Pancreas (tissue), 10 donors: ENCODE measurements around the gene LDLRAD4. TPM values are rescaled to one million over a fixed set of nuclear protein-coding genes. Genes with fewer than 3 reads are reported as not detected.
"Not testable (repeated sequence)": the region's sequence is repeated elsewhere in the genome, so short reads cannot be mapped to it uniquely, and the experiment has no call there.

Experiments
- ATAC-seq, 4 donors: fragments of 200-7000 bp; cut with Tn5 transposase; one replicate each; pipeline versions ENCODE4 v1.8.0 to v1.9.1; 2020; ENCODE audit warnings: mild to moderate bottlenecking in 4 of 4, moderate library complexity in 4 of 4
- DNase-seq, 6 donors: peaks; one replicate each; pipeline ENCODE4 v3.0.0-alpha.2; 2020
- FAIRE-seq: peaks from 2 replicates; lab custom pipeline; 2012; peaks lifted over from hg19 to GRCh38; lab: Jason Lieb, UNC
- H3K27ac ChIP-seq, 4 donors: fragments of 200-600 bp; sonication (generic); 1 replicate in 3 of 4; 2 replicates in 1 of 4; pipeline versions ENCODE4 v1.5.0 to v1.8.0; 2020
- H3K27me3 ChIP-seq, 4 donors: fragments of 200-600 bp; one replicate each; pipeline ENCODE4 v1.8.0; 2021
- H3K36me3 ChIP-seq, 3 donors: fragments of 200-600 bp; sonication (generic) in 1 of 3; one replicate each; pipeline versions ENCODE4 v1.5.0 to v1.8.0; 2020 to 2021
- H3K4me1 ChIP-seq, 3 donors: fragments of 200-600 bp; one replicate each; pipeline ENCODE4 v1.8.0; 2021
- H3K4me3 ChIP-seq, 4 donors: fragments of 200-600 bp; sonication (generic) in 2 of 4; one replicate each; pipeline versions ENCODE4 v1.5.0 to v1.8.0; 2020 to 2021
- H3K9me3 ChIP-seq, 4 donors: fragments of 200-600 bp; one replicate each; pipeline ENCODE4 v1.8.0; 2021
- WGBS, 2 donors: extraction: QIAGEN DNeasy Blood & Tissue Kit; methylation state at CpG; one replicate each; pipeline ENCODE4 v1.1.7; 2013; 5-methylcytosine and 5-hydroxymethylcytosine counted together
- intact Hi-C, 3 donors: fragments of 100-400 bp; cut with DNase I; formaldehyde crosslinking; loops; one replicate each; pipeline versions ENCODE4 v1.11.1 to v1.14.2; 2022
- polyA plus RNA-seq, 2 donors: library from polyadenylated mRNA; stranded (reverse); fragments of 200-250 nt; gene quantifications; one replicate each; pipeline ENCODE4 v1.2.3, GENCODE V29; 2013
- total RNA-seq, 6 donors: library from RNA; stranded (reverse); fragmentation: NEBNext Ultra II Directional in 4 of 6; extraction: Animal tissue kit (Norgen Biotek cat#: 25700) in 4 of 6; gene quantifications; one replicate each; pipeline versions ENCODE4 v1.2.1 to v1.2.4, GENCODE V29; 2021 to 2023
- TF ChIP-seq, protein P1 (sequence below), 4 donors: fragments of 200-600 bp; sonication (generic) in 3 of 4; IDR thresholded peaks; one replicate each; pipeline versions ENCODE4 v1.5.0 to v1.8.0; 2021; ENCODE audit warnings: antibody characterized with exemption in 4 of 4
- donor health status: healthy with polysubstance abuse.
- donor health status: DM: no; HTN: no; CAD: no; lungs with moderate emphysema.
- donor health status: DM: no; HTN: no; CAD: no.
- donor health status: control.
- donor health status: control.
- donor health status: Bipolar disorder and iron deficiency.
- donor health status: DM: yes; HTN: yes; CAD: no.
- donor health status: DM: no; HTN: no; CAD: no.
- donor health status: DM: no; HTN: no; CAD: no.
- donor health status: DM: yes; HTN: yes; CAD: no.

LDLRAD4 gene
- total and polyA plus RNA-seq, 8 donors: 2.5 to 21.8 (median 5.7) TPM

DNA sequence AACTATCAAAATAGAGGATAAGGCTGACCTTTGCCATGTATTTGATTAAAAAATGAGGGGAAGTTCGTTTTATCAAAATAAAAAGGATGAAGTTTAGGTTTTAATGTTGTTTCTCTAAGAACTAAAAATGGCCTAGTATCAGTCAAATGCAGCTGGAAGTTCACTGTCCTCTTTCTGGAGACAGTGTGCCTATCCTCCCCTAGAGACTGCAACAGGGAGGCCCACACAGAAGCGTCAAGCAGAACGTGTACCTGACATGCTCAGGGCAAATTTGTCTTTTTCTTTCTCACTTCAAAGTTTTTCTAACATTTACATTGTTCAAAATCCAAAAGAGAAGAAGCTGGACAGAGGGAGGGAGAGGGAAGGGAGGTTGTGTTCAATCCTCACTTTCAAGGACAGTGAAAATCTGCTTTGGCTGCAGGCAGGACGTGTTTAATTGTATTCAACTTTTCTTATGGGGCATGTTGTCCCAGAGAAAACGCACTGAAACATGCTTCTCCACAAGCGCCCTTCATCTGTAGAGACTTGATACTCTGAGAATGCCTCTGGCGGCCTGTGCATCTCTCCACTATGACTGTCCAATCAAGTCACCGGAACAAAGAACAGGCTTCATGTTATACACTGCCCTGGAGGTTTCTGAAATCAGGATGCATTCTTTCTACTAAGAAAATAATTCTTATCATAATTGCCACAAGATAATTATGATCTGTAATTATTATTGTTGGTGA lies 442.7 kb downstream of the LDLRAD4 start:
- no peaks in the 10 kb centered on the region for H3K27me3 ChIP-seq
- TF ChIP-seq, protein P1, sequence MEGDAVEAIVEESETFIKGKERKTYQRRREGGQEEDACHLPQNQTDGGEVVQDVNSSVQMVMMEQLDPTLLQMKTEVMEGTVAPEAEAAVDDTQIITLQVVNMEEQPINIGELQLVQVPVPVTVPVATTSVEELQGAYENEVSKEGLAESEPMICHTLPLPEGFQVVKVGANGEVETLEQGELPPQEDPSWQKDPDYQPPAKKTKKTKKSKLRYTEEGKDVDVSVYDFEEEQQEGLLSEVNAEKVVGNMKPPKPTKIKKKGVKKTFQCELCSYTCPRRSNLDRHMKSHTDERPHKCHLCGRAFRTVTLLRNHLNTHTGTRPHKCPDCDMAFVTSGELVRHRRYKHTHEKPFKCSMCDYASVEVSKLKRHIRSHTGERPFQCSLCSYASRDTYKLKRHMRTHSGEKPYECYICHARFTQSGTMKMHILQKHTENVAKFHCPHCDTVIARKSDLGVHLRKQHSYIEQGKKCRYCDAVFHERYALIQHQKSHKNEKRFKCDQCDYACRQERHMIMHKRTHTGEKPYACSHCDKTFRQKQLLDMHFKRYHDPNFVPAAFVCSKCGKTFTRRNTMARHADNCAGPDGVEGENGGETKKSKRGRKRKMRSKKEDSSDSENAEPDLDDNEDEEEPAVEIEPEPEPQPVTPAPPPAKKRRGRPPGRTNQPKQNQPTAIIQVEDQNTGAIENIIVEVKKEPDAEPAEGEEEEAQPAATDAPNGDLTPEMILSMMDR (IDR thresholded peaks at IDR 0.05): no peak
- H3K36me3 ChIP-seq: peaks cover 0 to 7% (median 0%) of the 10 kb centered on the region in 3 donors
- no peaks in the 10 kb centered on the region for H3K4me1 ChIP-seq
- no peak overlapping the region for H3K27ac ChIP-seq
- DNase-seq (no peak), ATAC-seq (no peak), FAIRE-seq (no peak)
- intact Hi-C loops: no loop called here
- no peak overlapping the region for H3K4me3 ChIP-seq
- 77 to 86% methylated on average over 8 of the region's 8 CpGs for WGBS, 2 donors
- H3K9me3 ChIP-seq: no peaks in the 10 kb centered on the region

DNA sequence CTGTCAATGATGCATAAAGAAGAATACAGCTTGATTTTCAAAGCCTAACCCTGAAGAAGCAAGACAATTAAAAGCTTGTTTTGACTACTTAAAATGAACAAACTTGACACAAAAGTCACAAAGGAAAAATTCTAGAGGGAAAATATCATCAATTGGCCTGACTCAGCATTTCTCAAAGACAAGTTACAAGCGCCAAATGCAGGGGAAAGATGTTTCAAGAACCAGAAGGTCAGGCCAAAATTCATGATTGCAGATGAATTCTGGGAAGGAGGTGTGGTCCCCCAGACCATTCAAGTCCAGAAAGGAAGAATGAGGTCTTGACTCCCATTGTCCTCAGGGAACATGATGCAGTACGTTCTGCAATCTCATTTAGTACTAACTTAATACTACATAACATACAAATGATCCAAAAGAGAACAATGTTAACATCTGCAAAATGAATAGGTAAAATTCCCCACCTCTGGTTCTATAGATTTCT lies 443.3 kb downstream of the LDLRAD4 start:
- ATAC-seq (peak in 1 of 4 donors; percentile 22), FAIRE-seq (no peak), DNase-seq (no peak)
- no peak overlapping the region for H3K4me3 ChIP-seq
- 86 to 91% methylated on average over 2 of the region's 2 CpGs for WGBS, 2 donors
- no peaks in the 10 kb centered on the region for H3K9me3 ChIP-seq
- no peaks in the 10 kb centered on the region for H3K4me1 ChIP-seq
- no peaks in the 10 kb centered on the region for H3K27me3 ChIP-seq
- intact Hi-C loops: no loop called here
- peaks cover 0 to 7% (median 0%) of the 10 kb centered on the region in 3 donors for H3K36me3 ChIP-seq
- TF ChIP-seq, protein P1 (IDR thresholded peaks at IDR 0.05): no peak
- H3K27ac ChIP-seq: no peak overlapping the region

DNA sequence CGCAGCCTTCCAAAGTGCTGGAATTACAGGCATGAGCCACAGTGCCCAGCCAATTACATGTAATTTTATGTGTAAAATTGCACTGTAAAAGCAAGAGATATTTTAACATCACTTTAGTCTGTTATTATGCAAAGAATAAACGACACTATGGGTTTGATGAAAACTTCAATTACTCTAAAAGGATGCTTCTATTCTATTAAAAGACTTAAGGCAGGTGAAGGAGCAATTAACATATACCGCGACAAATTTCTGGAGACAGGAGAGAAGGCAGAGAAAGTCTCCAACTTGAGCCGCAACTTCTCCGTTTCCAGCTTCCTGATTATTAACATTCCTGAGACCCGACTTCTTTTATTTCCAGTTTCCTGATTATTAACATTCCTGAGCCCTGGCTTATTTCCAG lies 454.1 kb downstream of the LDLRAD4 start:
- no peaks in the 10 kb centered on the region for H3K9me3 ChIP-seq

DNA sequence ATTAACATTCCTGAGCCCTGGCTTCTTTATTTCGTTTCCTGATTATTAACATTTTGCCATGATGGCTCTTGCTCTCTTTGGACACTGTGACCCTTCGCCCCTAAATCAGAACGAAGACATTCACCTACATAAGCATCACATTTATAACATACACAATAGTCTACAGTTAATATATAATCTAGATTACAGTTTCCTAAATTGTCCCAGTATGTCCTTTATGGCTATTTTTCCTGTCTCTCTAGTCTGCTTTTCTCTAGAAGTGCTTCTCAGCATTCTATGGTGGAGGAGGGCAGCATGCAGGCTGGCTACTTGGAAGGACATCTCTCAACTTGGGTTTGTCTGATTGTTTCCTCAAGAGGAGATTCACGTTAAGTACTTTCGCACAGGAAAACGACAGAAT lies 457.9 kb downstream of the LDLRAD4 start:
- no peak for ATAC-seq
- H3K4me1 ChIP-seq: no peaks in the 10 kb centered on the region
- H3K27me3 ChIP-seq: no peaks in the 10 kb centered on the region
- 89 to 91% methylated on average over 6 of the region's 6 CpGs for WGBS, 2 donors
- no peaks in the 10 kb centered on the region for H3K36me3 ChIP-seq
- intact Hi-C loops: no loop called here
- H3K9me3 ChIP-seq: no peaks in the 10 kb centered on the region
- H3K27ac ChIP-seq: no peak overlapping the region
- DNase-seq: no peak
- FAIRE-seq: no peak
- TF ChIP-seq, protein P1 (IDR thresholded peaks at IDR 0.05): no peak
- no peak overlapping the region for H3K4me3 ChIP-seq

More for the DNA sequence above, 454.1 kb downstream of the LDLRAD4 start:
- H3K27ac ChIP-seq: no peak overlapping the region
- DNase-seq (no peak), ATAC-seq (no peak), FAIRE-seq (no peak)
- no peaks in the 10 kb centered on the region for H3K36me3 ChIP-seq
- 78 to 80% methylated on average over 7 of the region's 7 CpGs for WGBS, 2 donors
- H3K27me3 ChIP-seq: no peaks in the 10 kb centered on the region
- no peaks in the 10 kb centered on the region for H3K4me1 ChIP-seq
- intact Hi-C loops: no loop called here
- TF ChIP-seq, protein P1 (IDR thresholded peaks at IDR 0.05): no peak
- no peak overlapping the region for H3K4me3 ChIP-seq

DNA sequence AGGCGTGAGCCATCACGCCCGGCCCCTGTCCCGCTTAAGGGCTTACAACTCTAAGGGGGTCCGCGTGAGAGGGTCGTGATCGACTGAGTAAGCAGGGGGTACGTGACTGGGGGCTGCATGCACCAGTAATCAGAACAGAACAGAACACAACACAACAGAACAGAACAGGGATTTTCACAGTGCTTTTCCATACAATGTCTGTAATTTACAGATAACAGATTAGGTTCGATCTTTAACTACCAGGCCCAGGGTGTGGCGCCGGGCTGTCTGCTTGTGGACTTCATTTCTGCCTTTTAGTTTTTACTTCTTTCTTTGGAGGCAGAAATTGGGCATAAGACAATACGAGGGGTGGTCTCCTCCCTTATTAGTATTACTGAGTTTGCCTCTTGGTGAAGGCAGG lies 458.8 kb downstream of the LDLRAD4 start:
- FAIRE-seq, intact Hi-C loops, H3K4me3 ChIP-seq, H3K27ac ChIP-seq, H3K27me3 ChIP-seq, DNase-seq, H3K9me3 ChIP-seq, H3K36me3 ChIP-seq, ATAC-seq, H3K4me1 ChIP-seq: not testable (repeated sequence)
- 98 to 99% methylated on average over 13 of the region's 13 CpGs for WGBS, 2 donors
